Measurements from ENCODE around the gene SPATA9. TPM values are rescaled to one million over a fixed set of nuclear protein-coding genes. Genes with fewer than 3 reads are reported as not detected.

Gene SPATA9
- total RNA-seq, 2 donors from 2014 or later: 0.36 TPM; not detected in 1

DNA sequence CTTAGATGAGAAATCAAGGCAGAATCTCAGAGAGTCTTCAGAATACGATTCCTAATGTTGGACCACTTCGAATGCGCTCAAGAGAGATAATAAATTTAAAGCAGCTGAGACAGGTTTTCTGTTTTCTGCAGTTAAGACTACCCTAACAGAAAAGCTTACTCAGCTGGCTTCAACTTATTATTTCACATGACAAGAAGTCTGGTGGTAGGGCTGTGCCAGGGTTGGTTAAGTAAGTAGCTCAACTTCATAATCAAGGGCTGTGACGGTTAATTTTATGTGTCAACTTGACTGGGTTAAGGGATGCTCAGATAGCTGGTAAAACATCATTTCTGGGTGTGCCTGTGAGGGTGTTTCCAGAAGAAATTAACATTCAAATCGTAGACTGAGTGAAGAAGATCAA, 59.1 kb downstream of the SPATA9 start:
- ATAC-seq (replicated peaks in 1 of 2) (no peak), DNase-seq (no peak)
- peaks cover 26% of the 10 kb centered on the region for H3K4me1 Mint-ChIP-seq (ENCODE audit: low read depth)
- peaks cover 0 to 3% of the 10 kb centered on the region in 2 donors for H3K36me3 Mint-ChIP-seq (ENCODE audit: insufficient read depth in 2 of 2)
- H3K27me3 Mint-ChIP-seq (ENCODE audit: low read depth): no peaks in the 10 kb centered on the region
- H3K4me3 Mint-ChIP-seq: no peak overlapping the region
- H3K27ac Mint-ChIP-seq: no peak overlapping the region
- H3K9me3 Mint-ChIP-seq: peaks cover 0 to 2% of the 10 kb centered on the region in 2 donors

DNA sequence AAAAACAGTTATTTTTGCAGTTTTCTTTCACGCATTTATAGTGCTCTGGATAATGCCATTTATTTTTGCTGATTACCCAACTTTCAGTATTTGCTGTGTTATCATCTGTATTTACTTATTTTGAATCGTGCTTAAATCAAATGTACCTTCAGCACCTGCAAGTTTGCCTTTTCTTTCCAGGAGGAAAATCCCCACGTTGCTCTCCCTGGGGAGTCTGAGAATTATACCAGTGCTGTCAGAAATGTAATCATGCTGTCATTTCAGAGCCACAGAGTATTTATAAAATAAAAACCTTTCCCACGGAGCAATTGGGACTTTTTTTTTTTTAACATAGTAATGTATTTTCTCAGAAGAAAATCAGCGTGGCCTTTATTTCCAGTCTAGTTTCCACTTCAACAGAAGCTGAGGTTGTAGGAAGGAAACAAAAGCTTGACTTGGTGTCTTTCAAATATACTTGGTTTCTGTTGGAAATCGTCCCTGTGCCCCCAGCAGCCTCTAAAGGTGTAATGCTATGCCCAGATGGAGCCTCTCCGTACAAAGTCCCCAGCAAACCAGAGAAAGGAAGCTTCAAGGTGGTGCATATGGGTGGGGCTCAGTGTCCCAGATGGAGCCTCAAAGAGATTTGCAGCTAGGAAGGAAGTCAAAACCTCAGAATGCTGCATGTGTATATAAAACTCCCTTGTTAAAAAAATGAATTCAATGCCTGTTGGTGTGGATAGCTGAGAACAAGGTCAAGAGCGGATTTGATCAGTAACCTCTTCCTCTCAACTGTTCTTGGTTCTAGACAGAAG, 60.8 kb downstream of the SPATA9 start:
- no peak for DNase-seq
- Mint-ChIP-seq H3K9me3 (peaks cover 0 to 2% of the 10 kb centered on the region in 2 donors), H3K27me3 (ENCODE audit: low read depth) (no peaks in the 10 kb centered on the region), H3K4me1 (ENCODE audit: low read depth) (peaks cover 34% of the 10 kb centered on the region), H3K27ac (peak overlapping the region; percentile 93), H3K4me3 (peak overlapping the region; percentile 71 to 92), H3K36me3 (ENCODE audit: insufficient read depth in 2 of 2) (peaks cover 0 to 3% of the 10 kb centered on the region in 2 donors)
- no peak for ATAC-seq (replicated peaks in 1 of 2)

DNA sequence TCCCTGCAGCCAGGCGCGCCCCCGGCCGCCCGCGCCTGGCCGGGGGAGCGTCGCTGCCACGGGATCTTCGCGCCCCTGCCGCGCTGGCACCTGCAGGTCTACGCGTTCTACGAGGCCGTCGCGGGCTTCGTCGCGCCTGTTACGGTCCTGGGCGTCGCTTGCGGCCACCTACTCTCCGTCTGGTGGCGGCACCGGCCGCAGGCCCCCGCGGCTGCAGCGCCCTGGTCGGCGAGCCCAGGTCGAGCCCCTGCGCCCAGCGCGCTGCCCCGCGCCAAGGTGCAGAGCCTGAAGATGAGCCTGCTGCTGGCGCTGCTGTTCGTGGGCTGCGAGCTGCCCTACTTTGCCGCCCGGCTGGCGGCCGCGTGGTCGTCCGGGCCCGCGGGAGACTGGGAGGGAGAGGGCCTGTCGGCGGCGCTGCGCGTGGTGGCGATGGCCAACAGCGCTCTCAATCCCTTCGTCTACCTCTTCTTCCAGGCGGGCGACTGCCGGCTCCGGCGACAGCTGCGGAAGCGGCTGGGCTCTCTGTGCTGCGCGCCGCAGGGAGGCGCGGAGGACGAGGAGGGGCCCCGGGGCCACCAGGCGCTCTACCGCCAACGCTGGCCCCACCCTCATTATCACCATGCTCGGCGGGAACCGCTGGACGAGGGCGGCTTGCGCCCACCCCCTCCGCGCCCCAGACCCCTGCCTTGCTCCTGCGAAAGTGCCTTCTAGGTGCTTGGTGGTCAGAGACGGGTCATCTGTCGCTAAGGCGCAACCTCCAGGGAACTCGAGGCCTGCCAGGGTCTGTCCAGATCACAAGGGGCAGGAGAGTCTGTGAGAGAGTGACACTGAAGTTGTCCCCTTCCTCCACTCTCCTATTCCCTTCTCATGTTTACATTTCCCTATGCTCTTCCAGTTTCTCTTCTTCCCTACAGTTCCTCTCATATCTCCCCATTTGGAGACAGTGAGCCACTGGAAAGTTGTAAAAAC, 61.6 kb downstream of the SPATA9 start:
- H3K4me1 Mint-ChIP-seq (ENCODE audit: low read depth): peaks cover 40% of the 10 kb centered on the region
- DNase-seq: peak; percentile 58 to 68
- H3K36me3 Mint-ChIP-seq (ENCODE audit: insufficient read depth in 2 of 2): peaks cover 0 to 3% of the 10 kb centered on the region in 2 donors
- peak overlapping the region; percentile 93 for H3K27ac Mint-ChIP-seq
- peak; percentile 70 to 71 for ATAC-seq (replicated peaks in 1 of 2)
- H3K27me3 Mint-ChIP-seq (ENCODE audit: low read depth): no peaks in the 10 kb centered on the region
- H3K4me3 Mint-ChIP-seq: peak overlapping the region; percentile 71 to 92
- peaks cover 0 to 2% of the 10 kb centered on the region in 2 donors for H3K9me3 Mint-ChIP-seq

DNA sequence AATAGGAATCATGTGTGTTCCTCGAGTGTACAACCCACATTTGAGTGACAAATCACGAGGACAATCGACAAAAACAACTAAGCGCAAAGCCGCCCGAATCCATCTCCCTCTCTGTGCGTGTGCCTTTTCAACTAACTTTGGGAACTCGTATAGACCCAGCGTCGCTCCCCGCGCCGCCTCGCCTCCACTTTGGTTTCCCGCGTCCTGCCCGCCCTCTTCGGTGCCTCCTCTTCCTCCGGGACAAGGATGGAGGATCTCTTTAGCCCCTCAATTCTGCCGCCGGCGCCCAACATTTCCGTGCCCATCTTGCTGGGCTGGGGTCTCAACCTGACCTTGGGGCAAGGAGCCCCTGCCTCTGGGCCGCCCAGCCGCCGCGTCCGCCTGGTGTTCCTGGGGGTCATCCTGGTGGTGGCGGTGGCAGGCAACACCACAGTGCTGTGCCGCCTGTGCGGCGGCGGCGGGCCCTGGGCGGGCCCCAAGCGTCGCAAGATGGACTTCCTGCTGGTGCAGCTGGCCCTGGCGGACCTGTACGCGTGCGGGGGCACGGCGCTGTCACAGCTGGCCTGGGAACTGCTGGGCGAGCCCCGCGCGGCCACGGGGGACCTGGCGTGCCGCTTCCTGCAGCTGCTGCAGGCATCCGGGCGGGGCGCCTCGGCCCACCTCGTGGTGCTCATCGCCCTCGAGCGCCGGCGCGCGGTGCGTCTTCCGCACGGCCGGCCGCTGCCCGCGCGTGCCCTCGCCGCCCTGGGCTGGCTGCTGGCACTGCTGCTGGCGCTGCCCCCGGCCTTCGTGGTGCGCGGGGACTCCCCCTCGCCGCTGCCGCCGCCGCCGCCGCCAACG, 62.5 kb downstream of the SPATA9 start, which contains the start of gene GPR150:
GPR150 (plus strand) TSS at position 58 of the 840 bp plus-strand sequence; CDS start at position 247, 189 bp downstream.
- Mint-ChIP-seq H3K27me3 (ENCODE audit: low read depth) (no peaks in the 10 kb centered on the region), H3K9me3 (peaks cover 0 to 2% of the 10 kb centered on the region in 2 donors), H3K4me1 (ENCODE audit: low read depth) (peaks cover 47% of the 10 kb centered on the region), H3K36me3 (ENCODE audit: insufficient read depth in 2 of 2) (peaks cover 0 to 3% of the 10 kb centered on the region in 2 donors), H3K4me3 (peak within 1 kb of the TSS; percentile 92 to 95), H3K27ac (peak within 1 kb of the TSS; percentile 91)
- ATAC-seq (replicated peaks in 1 of 2): peak; percentile 81 to 83
- DNase-seq: peak; percentile 80 to 83

DNA sequence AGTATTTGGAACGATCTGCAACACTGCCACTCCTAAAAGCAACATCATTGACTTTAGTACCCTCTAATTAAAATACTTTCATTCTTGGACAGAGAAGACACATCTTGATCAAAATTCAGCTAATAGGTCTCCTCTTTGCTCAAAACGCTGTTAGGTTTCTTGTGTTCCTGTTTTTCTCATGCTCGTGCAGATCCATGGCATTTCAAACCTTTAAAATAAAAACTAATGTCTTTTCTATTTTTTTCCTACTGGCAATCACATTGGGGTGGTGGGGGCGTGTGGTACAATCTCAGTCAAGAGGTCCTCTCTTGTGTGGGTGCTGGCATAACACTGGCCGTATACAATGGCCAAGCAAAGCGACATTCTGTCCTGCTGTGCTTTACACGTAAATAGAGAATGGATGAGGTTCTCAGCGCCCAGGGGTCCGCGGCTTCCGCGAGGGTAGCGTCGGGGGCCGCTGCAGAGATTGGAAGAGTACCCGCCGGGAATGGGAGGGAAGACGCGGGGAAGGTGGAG, 63.2 kb downstream of the SPATA9 start:
- Mint-ChIP-seq H3K27me3 (ENCODE audit: low read depth) (no peaks in the 10 kb centered on the region), H3K36me3 (ENCODE audit: insufficient read depth in 2 of 2) (peaks cover 0 to 3% of the 10 kb centered on the region in 2 donors), H3K4me1 (ENCODE audit: low read depth) (peaks cover 53% of the 10 kb centered on the region), H3K27ac (peak overlapping the region; percentile 91), H3K4me3 (peak overlapping the region; percentile 91 to 95), H3K9me3 (peaks cover 0 to 2% of the 10 kb centered on the region in 2 donors)
- DNase-seq: no peak
- ATAC-seq (replicated peaks in 1 of 2): no peak

DNA sequence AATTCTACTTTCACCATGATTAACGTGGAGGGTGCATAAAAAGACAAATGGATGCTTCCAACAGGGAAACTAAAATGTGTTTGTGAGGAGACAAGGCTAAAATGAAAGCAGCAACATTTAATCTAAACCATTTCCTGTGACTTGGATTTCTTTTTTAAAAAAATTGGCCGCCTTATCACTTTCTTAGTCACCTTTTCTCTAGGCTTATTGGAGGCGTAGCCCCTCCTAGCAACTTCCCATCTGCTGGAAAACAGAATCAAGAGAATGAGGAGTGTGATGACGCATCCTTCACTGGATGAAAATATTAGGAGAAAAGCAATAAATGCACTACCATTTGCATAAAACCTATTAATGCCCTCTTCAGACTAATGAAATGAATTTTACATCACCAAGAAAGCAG, 63.7 kb downstream of the SPATA9 start:
- H3K4me3 Mint-ChIP-seq: peak overlapping the region; percentile 91 to 95
- no peaks in the 10 kb centered on the region for H3K27me3 Mint-ChIP-seq (ENCODE audit: low read depth)
- DNase-seq: no peak
- peaks cover 55% of the 10 kb centered on the region for H3K4me1 Mint-ChIP-seq (ENCODE audit: low read depth)
- ATAC-seq (replicated peaks in 1 of 2): no peak
- H3K36me3 Mint-ChIP-seq (ENCODE audit: insufficient read depth in 2 of 2): peaks cover 0 to 3% of the 10 kb centered on the region in 2 donors
- H3K9me3 Mint-ChIP-seq: peaks cover 0 to under 1% of the 10 kb centered on the region in 2 donors
- peak overlapping the region; percentile 91 for H3K27ac Mint-ChIP-seq

DNA sequence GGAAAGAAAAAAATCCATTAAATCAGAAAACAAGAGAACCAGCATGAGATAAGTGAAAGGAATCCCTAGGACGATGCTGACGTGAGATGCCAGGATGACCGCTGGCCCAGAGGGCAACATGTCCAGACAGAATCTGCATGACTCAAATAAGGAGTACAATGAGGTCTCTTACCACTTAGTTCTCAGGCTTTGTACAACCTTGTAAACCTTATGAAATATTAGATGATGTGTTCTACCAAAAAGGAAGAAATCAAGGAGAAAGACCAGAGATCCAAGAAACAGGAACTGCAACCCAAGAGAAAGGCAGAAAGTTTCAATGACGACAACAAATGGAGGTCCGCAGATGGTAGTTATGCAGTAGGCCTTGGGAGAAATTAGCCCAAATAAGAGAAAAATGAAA, 65.7 kb downstream of the SPATA9 start:
- no peak overlapping the region for H3K4me3 Mint-ChIP-seq
- ATAC-seq (replicated peaks in 1 of 2) (no peak), DNase-seq (no peak)
- H3K27ac Mint-ChIP-seq: no peak overlapping the region
- peaks cover 49% of the 10 kb centered on the region for H3K4me1 Mint-ChIP-seq (ENCODE audit: low read depth)
- peaks cover 4 to 8% of the 10 kb centered on the region in 2 donors for H3K9me3 Mint-ChIP-seq
- peaks cover 5 to 13% of the 10 kb centered on the region in 2 donors for H3K36me3 Mint-ChIP-seq (ENCODE audit: insufficient read depth in 2 of 2)
- no peaks in the 10 kb centered on the region for H3K27me3 Mint-ChIP-seq (ENCODE audit: low read depth)

DNA sequence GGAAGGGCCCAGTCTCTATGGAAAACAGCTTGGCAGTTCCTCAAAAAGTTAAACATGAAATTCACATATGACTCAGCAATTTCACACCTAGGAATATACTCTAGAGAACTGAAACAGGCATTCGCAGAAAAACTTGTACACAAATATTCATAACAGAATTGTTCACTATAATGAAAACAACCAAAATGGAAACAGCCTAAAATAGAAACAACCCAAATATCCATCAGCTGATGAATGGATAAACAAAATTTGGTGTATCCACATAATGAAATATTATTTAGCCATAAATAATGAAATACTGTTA, 67.7 kb downstream of the SPATA9 start:
- DNase-seq: no peak
- Mint-ChIP-seq H3K4me1 (ENCODE audit: low read depth) (peaks cover 42% of the 10 kb centered on the region), H3K4me3 (peak overlapping the region in 1 of 2 donors; percentile 35), H3K36me3 (ENCODE audit: insufficient read depth in 2 of 2) (peaks cover 5 to 9% of the 10 kb centered on the region in 2 donors), H3K9me3 (peaks cover 4 to 8% of the 10 kb centered on the region in 2 donors), H3K27ac (peak overlapping the region; percentile 12), H3K27me3 (ENCODE audit: low read depth) (no peaks in the 10 kb centered on the region)
- peak in 1 of 2 donors; percentile 17 for ATAC-seq (replicated peaks in 1 of 2)

DNA sequence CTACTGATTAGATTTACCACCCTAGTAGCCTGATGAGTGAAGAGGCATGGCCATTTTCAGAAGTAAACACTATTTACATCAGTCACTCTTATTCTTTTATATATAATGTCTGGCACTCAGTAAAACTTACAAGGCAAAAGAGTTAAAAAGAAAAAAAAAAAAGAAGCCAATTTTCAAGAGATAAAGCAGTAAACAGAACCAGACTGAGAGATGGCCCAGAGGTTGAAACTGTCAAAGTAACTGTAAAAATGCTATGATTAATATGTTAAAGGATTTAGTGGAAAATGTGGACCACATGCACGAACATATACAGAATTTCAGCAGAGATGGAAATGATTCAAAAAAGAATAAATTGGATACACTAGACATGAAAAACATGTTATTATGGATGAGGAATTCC, 69.3 kb downstream of the SPATA9 start:
- H3K4me3 Mint-ChIP-seq: peak overlapping the region in 1 of 2 donors; percentile 20
- ATAC-seq (replicated peaks in 1 of 2): no peak

DNA sequence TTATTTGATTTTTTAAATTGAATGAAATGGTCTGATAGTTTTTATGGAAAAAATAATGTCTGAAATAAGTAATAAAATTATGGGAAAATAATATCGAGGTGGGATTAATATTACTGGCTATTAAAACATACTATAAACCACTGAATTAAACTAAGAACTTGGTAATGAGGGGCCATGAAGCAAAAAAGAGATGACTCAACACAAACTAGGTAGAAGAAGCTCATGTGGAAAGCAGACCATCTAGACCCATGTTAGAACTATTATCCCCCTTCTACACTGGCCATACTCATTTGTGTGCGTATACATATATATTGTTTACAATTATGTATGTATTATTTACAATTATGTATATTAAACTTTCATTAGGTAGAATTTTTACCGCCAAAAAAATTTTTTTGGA, 71.4 kb downstream of the SPATA9 start:
- H3K36me3 Mint-ChIP-seq (ENCODE audit: insufficient read depth in 2 of 2): peaks cover 5 to 9% of the 10 kb centered on the region in 2 donors
- no peak for ATAC-seq (replicated peaks in 1 of 2)
- H3K9me3 Mint-ChIP-seq: peaks cover 4 to 8% of the 10 kb centered on the region in 2 donors
- H3K27me3 Mint-ChIP-seq (ENCODE audit: low read depth): no peaks in the 10 kb centered on the region
- H3K4me3 Mint-ChIP-seq: no peak overlapping the region
- peaks cover 15% of the 10 kb centered on the region for H3K4me1 Mint-ChIP-seq (ENCODE audit: low read depth)
- DNase-seq: no peak
- no peak overlapping the region for H3K27ac Mint-ChIP-seq

More for the DNA sequence above, 69.3 kb downstream of the SPATA9 start:
- H3K27ac Mint-ChIP-seq: peak overlapping the region; percentile 90
- H3K4me1 Mint-ChIP-seq (ENCODE audit: low read depth): peaks cover 27% of the 10 kb centered on the region
- H3K27me3 Mint-ChIP-seq (ENCODE audit: low read depth): no peaks in the 10 kb centered on the region
- H3K36me3 Mint-ChIP-seq (ENCODE audit: insufficient read depth in 2 of 2): peaks cover 5 to 9% of the 10 kb centered on the region in 2 donors
- DNase-seq: no peak
- peaks cover 4 to 8% of the 10 kb centered on the region in 2 donors for H3K9me3 Mint-ChIP-seq

DNA sequence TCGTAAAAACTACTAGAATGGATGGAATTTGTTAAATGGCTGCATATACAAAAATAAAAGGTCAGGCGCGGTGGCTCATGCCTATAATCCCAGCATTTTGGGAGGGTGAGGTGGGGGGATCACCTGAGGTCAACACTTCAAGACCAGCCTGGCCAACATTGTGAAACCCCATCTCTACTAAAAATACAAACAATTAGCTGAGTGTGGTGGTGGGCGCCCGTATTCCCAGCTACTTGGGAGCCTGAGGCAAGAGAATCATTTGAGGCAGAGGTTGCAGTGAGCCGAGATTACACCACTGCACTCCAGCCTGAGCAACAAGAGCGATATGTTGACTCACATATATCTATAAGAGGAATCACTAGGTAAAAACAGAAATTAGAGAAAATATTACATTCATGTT, 72.2 kb downstream of the SPATA9 start:
- DNase-seq: no peak
- no peaks in the 10 kb centered on the region for H3K27me3 Mint-ChIP-seq (ENCODE audit: low read depth)
- ATAC-seq (replicated peaks in 1 of 2): no peak
- H3K36me3 Mint-ChIP-seq (ENCODE audit: insufficient read depth in 2 of 2): peaks cover 5 to 9% of the 10 kb centered on the region in 2 donors
- H3K9me3 Mint-ChIP-seq: peaks cover 4 to 8% of the 10 kb centered on the region in 2 donors
- no peak overlapping the region for H3K4me3 Mint-ChIP-seq
- H3K4me1 Mint-ChIP-seq (ENCODE audit: low read depth): peaks cover 11% of the 10 kb centered on the region
- H3K27ac Mint-ChIP-seq: no peak overlapping the region

DNA sequence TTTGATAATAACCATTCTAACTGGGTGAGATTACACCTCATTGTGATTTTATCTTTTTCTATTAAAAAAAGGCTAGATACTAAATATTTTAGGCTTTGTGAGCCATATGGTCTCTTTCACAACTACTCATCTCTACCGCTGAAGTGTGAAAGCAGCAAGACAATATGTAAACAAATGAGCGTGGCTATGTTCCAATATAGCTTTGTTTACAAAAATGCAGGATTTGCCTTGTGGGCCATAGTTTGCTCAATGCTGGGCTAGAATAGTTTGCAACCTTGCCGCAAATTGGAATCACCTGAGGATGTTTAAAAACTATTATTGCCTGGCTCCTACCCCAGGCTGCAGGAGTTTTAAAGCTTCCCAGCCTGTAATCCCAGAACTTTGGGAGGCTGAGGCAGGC, 73.1 kb downstream of the SPATA9 start:
- H3K27me3 Mint-ChIP-seq (ENCODE audit: low read depth): no peaks in the 10 kb centered on the region
- H3K9me3 Mint-ChIP-seq: peaks cover 4 to 8% of the 10 kb centered on the region in 2 donors
- H3K4me1 Mint-ChIP-seq (ENCODE audit: low read depth): peaks cover 3% of the 10 kb centered on the region
- peaks cover 5 to 12% of the 10 kb centered on the region in 2 donors for H3K36me3 Mint-ChIP-seq (ENCODE audit: insufficient read depth in 2 of 2)
- no peak overlapping the region for H3K4me3 Mint-ChIP-seq
- DNase-seq: no peak
- H3K27ac Mint-ChIP-seq: no peak overlapping the region
- no peak for ATAC-seq (replicated peaks in 1 of 2)

Data from activated T-cell treated with anti-CD3 and anti-CD28 coated beads, Interleukin-2, amount 50 U/mL, for 72 hours (primary cell).